Left lung (tissue), 10 donors: ENCODE results near the gene AKNAD1. TPM values are rescaled to one million over a fixed set of nuclear protein-coding genes. Genes with fewer than 3 reads are reported as not detected.

Experiments used
- ATAC-seq: fragments of 200-7000 bp; cut with Tn5 transposase; one replicate; pipeline ENCODE4 v1.9.1; 2020; ENCODE audit warnings: moderate library complexity
- DNase-seq, 4 donors: peaks; one replicate each; pipeline ENCODE4 v3.0.0-alpha.2; 2013 to 2020
- H3K27ac ChIP-seq, 2 donors: fragments of 200-600 bp; sonication (generic) in 1 of 2; one replicate each; pipeline versions ENCODE4 v1.5.0 to v1.8.0; 2020 to 2021
- H3K27me3 ChIP-seq, 2 donors: fragments of 200-600 bp; sonication (generic) in 1 of 2; one replicate each; pipeline versions ENCODE4 v1.5.0 to v1.8.0; 2020 to 2021
- H3K36me3 ChIP-seq, 2 donors: fragments of 200-600 bp; sonication (generic) in 1 of 2; one replicate each; pipeline versions ENCODE4 v1.5.0 to v1.8.0; 2020 to 2021
- H3K4me1 ChIP-seq, 2 donors: fragments of 200-600 bp; one replicate each; pipeline ENCODE4 v1.8.0; 2021
- H3K4me3 ChIP-seq, 2 donors: fragments of 200-600 bp; sonication (generic) in 1 of 2; one replicate each; pipeline versions ENCODE4 v1.5.0 to v1.8.0; 2020 to 2021; ENCODE audit warnings: mild to moderate bottlenecking in 1 of 2
- H3K9me3 ChIP-seq, 2 donors: fragments of 200-600 bp; sonication (generic) in 1 of 2; one replicate each; pipeline versions ENCODE4 v1.5.0 to v1.8.0; 2020 to 2021
- CTCF ChIP-seq, 2 donors: fragments of 200-600 bp; sonication (generic) in 1 of 2; IDR thresholded peaks; one replicate each; pipeline versions ENCODE4 v1.5.0 to v1.8.0; 2021; ENCODE audit warnings: antibody characterized with exemption in 2 of 2
- intact Hi-C, 2 donors: fragments of 100-400 bp; cut with DNase I; formaldehyde crosslinking; loops; one replicate each; pipeline versions ENCODE4 v1.11.2 to v1.14.2; 2022
- polyA plus RNA-seq, 6 donors: library from polyadenylated mRNA; unstranded; fragments of 120-200 nt; gene quantifications; one replicate each; pipeline ENCODE4 v1.2.1, GENCODE V29; 2013; ENCODE audit not compliant: insufficient read length in 6 of 6
- total RNA-seq, 2 donors: library from RNA; stranded (reverse); fragmentation: NEBNext Ultra II Directional; extraction: Animal tissue kit (Norgen Biotek cat#: 25700); gene quantifications; one replicate each; pipeline ENCODE4 v1.2.1, GENCODE V29; 2021
- donor health status: DM: no; HTN: yes; CAD: no.
- donor health status: DM: no; HTN: no; CAD: no.

The AKNAD1 gene
- total and polyA plus RNA-seq, 8 donors = 0.06 to 0.94 (median 0.49) TPM; not detected in 2

- Histone ChIP-seq H3K4me1 (peaks cover 7 to 34% of the 10 kb centered on the region in 2 donors), H3K4me3 (peak overlapping the region; percentile 72 to 87), H3K9me3 (no peaks in the 10 kb centered on the region), H3K27me3 (no peaks in the 10 kb centered on the region), H3K36me3 (no peaks in the 10 kb centered on the region), H3K27ac (no peak overlapping the region)
- intact Hi-C loops = no loop called here
- no peak for TF ChIP-seq CTCF (IDR thresholded peaks at IDR 0.05)
- DNase-seq = no peak
- no peak for ATAC-seq
These were observed 21.8 kb upstream of the AKNAD1 start for GRCh38 chr1:108878678-108879077.

GRCh38 chr1:108878160-108878469 is 21.2 kb upstream of the AKNAD1 start:
- ATAC-seq (no peak), DNase-seq (peak in 2 of 4 donors; percentile 18 to 27)
- peak overlapping the region in 1 of 2 donors; percentile 69 for H3K27ac ChIP-seq

GRCh38 chr1:108877348-108878159 is 20.7 kb upstream of the AKNAD1 start:
- Histone ChIP-seq H3K27me3 (no peaks in the 10 kb centered on the region), H3K9me3 (no peaks in the 10 kb centered on the region), H3K4me1 (peaks cover 7 to 34% of the 10 kb centered on the region in 2 donors), H3K36me3 (no peaks in the 10 kb centered on the region), H3K4me3 (peak overlapping the region; percentile 72 to 87), H3K27ac (peak overlapping the region; percentile 69 to 71)
- no peak for TF ChIP-seq CTCF (IDR thresholded peaks at IDR 0.05)
- DNase-seq (peak in 2 of 4 donors; percentile 14 to 30), ATAC-seq (peak; percentile 35)
- intact Hi-C loops = no loop called here

More at GRCh38 chr1:108878160-108878469, 21.2 kb upstream of the AKNAD1 start:
- Histone ChIP-seq H3K4me3 (peak overlapping the region; percentile 72 to 87), H3K36me3 (no peaks in the 10 kb centered on the region), H3K27me3 (no peaks in the 10 kb centered on the region), H3K4me1 (peaks cover 7 to 34% of the 10 kb centered on the region in 2 donors), H3K9me3 (no peaks in the 10 kb centered on the region)
- intact Hi-C loops = no loop called here
- TF ChIP-seq CTCF (IDR thresholded peaks at IDR 0.05) = no peak

GRCh38 chr1:108871050-108871724 is 14.3 kb upstream of the AKNAD1 start:
- H3K9me3 ChIP-seq = no peaks in the 10 kb centered on the region
- peaks cover 0 to 9% of the 10 kb centered on the region in 2 donors for H3K4me1 ChIP-seq
- no peaks in the 10 kb centered on the region for H3K27me3 ChIP-seq
- H3K27ac ChIP-seq = no peak overlapping the region
- no peak for DNase-seq
- no peak for TF ChIP-seq CTCF (IDR thresholded peaks at IDR 0.05)
- H3K36me3 ChIP-seq = no peaks in the 10 kb centered on the region
- H3K4me3 ChIP-seq = no peak overlapping the region
- intact Hi-C loops = no loop called here
- ATAC-seq = no peak

- Histone ChIP-seq H3K36me3 (no peaks in the 10 kb centered on the region), H3K4me1 (no peaks in the 10 kb centered on the region), H3K9me3 (no peaks in the 10 kb centered on the region), H3K4me3 (no peak overlapping the region), H3K27me3 (no peaks in the 10 kb centered on the region), H3K27ac (no peak overlapping the region)
- intact Hi-C loops = no loop called here
- DNase-seq = no peak
- no peak for ATAC-seq
- TF ChIP-seq CTCF (IDR thresholded peaks at IDR 0.05) = no peak
These were observed 8.5 kb upstream of the AKNAD1 start for GRCh38 chr1:108865316-108865910.
